ENCODE measurements around the gene FAM83D.

The FAM83D gene

DNA sequence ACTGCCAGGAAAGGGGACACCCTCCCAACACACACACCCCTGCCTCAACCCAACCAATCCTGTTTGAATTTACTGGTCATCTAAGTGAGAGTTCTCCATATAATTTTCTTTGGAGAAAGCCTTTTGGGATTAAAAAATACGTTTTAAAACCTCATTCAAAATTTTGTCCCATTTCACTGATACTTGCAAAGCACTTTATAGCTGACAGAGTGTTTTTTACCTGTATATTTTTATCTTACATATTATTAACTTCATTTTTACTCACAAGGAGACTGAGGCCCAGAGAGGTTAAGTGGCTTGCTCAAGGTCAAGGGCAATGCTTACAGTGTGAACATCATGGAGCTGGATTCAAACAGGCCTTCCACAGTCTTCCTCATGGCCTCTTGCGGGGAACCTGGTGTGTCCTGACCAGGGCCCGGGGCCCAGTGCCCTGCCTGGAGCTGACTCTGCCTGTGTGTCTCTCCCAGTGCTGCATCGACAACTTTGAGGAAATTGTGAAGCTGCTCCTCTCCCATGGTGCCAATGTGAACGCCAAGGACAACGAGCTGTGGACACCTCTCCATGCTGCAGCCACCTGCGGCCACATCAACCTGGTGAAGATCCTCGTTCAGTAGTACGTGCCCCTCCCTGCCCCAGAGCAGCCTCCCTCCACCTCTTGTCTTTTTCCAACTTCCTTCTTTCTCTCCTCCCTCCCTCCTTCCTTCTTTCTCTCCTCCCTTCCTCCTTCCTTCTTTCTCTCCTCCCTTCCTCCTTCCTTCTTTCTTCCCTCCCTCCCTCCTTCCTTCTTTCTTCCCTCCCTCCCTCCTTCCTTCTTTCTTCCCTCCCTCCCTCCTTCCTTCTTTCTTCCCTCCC is 30.9 kb upstream of the FAM83D start:
- no peak for DNase-seq

GRCh38 chr20:38896009-38896594 is 30.1 kb upstream of the FAM83D start:
- no peak for DNase-seq

DNA sequence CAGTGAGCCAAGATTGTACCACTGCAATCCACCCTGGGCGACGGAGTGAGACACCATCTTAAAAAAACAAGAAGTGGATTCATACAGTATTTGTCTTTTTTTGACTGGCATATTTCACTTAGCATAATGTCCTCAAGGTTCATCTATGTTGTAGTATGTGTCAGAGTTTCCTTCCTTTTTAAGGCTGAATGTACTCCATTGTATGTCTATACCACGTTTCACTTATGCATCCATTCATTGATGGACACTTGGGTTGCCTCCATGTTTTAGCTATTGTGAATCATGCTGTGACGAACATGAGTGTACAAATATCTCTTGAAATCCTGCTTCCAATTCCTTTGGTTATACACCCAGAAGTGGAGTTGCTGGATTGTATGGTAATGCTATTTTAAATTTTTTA is 28.9 kb upstream of the FAM83D start:
- DNase-seq = no peak

DNA sequence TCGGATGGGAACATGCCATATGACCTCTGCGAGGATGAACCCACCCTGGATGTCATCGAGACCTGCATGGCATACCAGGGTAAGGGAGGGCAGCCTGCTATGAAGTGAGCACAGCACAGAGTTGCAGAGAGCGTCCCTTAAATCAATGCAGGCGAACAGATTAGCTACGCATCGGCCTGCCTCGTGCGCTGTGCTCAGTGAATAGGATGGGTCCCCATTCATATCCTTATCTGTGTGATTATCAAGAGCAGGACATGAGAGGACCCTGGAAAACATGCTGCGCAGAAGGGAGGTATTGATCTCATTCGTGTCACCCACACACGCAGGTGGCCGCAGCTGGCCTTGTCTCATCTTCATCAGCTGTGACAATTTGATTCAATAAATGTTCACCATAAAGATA is 25.6 kb upstream of the FAM83D start:
- DNase-seq = no peak

- no peak for DNase-seq
Measured at GRCh38 chr20:38902601-38903000, 23.6 kb upstream of the FAM83D start.

GRCh38 chr20:38903335-38903734 is 22.9 kb upstream of the FAM83D start:
- no peak for DNase-seq

GRCh38 chr20:38905375-38905774 is 20.8 kb upstream of the FAM83D start:
- DNase-seq = no peak

DNA sequence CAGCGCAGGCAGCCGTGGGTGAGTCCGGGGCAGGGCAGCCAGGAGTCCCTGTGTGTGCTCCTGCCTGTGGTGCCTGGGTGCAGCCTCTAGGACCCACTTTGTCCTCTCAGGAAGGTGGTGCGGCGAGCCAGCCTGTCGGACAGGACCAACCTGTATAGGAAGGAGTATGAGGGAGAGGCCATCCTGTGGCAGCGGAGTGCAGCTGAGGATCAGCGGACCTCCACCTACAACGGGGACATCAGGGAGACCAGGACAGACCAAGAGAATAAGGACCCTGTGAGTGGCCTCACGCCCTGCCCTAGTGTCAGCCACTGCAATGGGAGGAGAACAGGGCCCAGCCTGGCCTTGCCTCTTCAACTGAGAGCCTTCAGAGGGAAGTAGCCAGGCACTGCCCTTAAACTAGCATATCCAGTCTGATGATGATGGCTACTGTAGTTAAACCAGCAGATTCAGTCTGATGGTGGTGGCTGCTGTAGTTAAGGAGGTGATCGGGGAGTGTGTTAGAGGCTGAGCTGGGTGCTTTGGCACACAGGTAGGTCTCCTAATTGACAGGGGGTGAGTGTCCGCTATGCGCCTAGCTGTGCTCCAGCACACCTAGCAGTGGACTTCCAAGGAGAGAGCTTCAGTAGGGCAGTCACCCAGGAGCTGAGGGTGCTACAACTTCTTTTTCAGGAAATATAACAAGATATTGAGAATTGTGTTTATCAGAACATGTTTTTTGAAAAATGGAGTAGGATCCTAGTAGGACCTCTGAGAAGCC is 18.1 kb upstream of the FAM83D start:
- DNase-seq = no peak

DNA sequence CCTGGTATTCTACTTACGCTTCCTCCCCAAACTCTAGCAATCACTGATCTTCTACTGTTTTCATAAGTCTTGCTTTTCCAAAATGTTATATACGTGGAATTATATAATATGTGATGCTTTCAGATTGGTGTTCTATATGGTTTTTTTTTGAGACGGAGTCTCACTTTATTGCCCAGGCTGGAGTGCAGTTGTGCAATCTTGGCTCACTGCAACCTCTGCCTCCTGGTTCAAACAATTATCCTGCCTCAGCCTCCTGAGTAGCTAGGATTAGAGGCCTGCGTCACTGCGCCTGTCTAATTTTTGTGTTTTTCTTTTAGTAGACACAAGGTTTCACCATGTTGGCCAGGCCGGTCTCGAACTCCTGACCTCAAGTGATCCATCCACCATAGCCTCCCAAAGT is 10.9 kb upstream of the FAM83D start:
- no peak for DNase-seq

- no peak for DNase-seq
Measured at GRCh38 chr20:38917657-38918056, 8.6 kb upstream of the FAM83D start.

GRCh38 chr20:38918172-38918571 is 8.0 kb upstream of the FAM83D start:
- no peak for DNase-seq

DNA sequence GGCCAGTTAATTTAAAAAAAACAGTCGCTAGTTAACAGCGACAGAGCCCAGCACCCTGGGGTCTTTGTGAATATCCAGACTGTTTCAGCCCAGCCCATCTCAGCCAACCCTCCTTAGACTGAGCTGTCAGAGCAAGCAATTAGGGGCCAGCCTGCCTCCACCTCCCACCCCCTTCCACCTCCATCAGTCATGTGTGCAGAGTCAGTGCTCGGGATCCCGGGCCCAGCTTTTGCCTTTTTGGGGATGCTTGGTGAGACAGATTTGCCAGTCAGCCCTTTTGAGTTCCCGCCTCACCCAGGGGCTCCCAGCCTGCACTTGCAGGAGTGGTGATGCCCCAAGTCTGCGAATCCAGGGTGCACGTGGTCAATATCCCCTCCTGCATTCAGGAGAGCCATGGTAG is 6.5 kb upstream of the FAM83D start:
- DNase-seq = no peak

DNA sequence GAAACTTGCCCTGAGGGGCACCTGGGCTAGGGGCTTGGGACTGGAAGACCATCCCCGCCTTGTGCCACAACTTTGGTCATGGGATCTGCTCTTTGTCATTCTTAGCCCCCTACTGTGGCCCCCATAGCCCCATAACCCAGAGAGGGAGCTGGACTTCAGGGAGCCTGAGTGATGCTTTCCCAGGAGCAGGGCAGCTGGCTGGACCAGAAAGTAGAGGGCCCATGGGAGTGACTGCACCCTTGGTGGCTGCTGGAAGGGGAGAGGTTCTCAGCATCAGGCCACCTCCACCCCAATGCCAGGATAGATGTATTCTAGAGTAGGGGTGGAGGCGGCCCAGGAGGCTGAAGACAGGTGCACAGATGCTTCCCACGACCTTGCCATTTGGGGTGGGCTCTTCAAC is 5.8 kb upstream of the FAM83D start:
- no peak for DNase-seq

DNA sequence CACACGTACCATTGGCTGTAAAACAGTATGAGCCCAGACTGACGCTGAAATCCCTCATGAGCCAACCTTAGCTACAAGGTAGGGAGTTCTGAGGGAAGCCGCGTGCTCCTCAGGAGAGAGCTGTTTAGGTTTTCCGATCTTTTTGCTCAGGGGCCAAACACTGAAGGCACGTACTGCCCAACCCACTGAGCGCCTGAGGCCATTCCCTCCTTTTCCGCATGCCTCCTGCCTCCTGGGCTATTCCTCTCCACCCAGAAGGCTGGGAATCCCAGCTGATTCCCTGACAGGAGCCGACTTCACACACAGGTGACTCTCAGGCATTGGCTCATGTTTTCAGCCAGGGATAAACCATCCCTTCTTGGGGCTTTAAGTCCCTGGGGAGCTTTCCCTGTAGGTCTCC is 5.4 kb upstream of the FAM83D start:
- DNase-seq = no peak

- DNase-seq = no peak
Measured at GRCh38 chr20:38924718-38925117, 1.5 kb upstream of the FAM83D start.

DNA sequence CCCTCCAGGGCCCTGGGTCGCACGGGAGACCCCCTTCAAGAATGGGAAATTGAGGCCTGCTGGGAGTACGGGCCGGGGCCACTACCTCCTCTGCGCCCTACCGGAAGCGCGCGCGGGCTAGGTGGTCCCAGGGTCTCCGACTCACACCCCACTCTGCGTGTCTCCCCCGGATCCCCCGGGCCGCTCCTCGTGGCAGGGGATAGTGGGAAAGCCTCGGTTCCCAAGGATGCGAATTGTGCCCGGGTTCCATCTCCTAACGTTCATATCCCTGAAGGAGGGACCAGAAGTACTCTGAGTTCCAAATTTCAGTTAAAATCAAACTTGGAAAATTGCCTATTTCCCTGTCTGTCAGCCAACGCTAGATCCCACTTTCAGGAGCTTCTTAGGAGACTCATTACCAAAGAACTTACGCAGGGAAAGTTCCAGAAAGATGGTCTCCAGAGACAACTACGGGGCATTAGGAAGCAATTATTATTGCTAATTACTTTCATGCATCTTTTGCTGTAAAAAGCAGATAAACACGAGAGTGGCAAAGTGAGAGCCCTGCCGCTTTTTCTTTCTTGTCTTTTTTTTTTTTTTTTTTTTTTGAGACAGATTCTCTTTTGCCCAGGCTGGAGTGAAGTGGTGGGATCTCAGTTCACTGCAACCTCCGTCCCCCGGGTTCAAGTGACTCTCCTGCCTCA is 858 bp downstream of the FAM83D start:
- DNase-seq = no peak

DNA sequence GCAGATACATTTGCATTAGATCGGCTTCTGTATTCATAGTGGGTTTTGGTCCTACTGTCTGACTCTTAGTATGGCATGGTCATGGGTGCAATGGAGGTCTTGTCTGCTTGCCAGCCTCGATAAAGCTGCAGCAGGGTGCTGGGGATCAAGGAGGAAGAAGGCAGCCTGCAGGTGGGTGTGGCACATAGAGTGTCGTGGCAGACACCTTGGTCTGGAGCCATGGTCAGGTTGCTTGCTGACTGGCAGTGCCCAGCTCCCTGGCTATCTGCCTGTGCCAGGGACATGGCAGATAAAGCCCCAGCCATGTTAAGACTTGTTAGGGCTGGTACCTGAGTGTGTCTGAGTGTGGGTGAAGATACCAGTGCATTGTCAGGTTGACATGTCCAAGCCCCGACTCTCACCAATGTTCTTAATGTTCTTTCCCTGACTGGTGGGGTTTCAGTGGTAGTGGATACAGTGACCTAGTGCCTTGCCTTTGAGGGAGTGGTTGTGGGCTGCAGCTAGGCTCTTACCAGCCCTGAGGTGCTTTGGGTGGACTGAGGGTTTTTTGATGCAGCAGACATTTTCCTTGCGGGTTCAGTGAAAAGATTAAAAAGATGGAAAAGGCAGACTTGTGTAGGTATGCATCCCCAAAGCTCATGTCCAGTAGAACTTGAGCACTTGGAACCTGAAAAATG is 1.8 kb downstream of the FAM83D start:
- peak; percentile 77 for DNase-seq

GRCh38 chr20:38930242-38930569 is 4.0 kb downstream of the FAM83D start:
- DNase-seq = no peak

DNA sequence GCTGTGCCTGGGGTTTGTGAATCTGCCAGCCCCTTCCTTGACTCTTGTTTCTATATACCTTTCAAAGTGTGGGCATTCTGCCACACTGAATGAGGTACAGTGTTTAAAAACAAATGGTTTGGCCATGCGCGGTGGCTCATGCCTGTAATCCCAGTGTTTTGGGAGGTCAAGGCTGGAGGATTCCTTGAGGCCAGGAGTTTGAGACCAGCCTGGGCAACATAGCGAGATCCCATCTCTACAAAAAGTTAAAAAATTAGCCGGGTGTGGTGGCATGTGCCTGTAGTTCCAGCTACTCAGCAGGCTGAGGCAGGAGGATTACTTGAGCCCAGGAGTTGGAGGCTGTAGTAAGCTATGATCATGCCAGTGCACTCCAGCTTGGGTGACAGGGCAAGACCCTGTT is 5.8 kb downstream of the FAM83D start:
- no peak for DNase-seq

DNA sequence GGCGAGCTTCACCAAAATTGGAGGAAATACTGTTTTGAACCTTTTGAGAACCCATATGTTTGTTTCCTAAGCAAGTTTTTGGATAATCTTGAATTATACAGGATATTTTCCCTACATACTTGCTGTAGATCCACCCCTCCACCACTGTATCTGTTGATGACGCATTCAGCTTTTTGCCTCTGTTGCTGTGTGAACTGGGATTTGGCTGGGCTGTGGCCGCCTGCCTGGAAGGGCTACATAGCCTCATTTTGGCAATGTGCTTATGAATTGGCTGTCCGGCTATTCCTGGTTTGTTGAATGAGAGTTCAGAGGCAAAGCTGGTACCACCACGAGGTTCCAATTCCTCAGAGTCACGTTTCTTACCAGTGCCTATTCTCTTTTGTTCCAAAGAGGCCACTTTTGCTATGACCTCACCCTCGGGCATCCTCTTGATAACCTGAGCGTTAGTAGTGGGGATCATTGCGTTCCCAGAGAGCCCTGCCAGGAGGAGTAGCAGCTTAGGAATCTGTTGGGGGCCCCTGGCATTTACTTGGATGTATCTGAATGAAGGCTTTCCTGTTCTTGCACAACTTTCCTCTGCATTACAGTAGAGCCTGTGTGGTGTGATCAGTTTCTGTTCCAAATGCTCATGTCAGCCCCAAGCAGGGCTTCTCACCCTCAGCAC is 6.4 kb downstream of the FAM83D start:
- DNase-seq = no peak

DNA sequence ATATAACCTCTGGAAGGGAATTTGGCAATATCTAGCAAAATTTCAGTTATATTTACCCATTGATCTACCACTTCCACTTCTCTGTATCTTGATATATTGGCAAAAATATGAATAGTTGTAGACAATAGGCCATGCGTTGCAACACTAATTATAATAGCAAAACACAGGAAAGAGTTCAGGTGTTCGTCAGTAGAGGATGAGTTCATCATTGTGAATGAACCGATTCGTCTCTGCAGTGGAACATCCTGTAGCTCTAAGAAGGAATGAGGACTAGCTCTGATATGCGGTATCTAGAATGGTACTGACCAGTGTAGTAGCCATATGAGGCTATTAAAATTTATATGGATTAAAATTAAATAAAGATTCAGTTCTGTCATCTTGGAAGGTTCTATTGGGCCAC is 8.3 kb downstream of the FAM83D start:
- no peak for DNase-seq

- DNase-seq = no peak
Measured at GRCh38 chr20:38935285-38935684, 9.1 kb downstream of the FAM83D start.

Measured in hematopoietic multipotent progenitor cell treated with erythropoietin and hydrocortisone succinate and interleukin-3 and kit ligand, for 6 days (in vitro differentiated cells).